ENCODE measurements around the gene LAP3. TPM values are rescaled to one million over a fixed set of nuclear protein-coding genes. Genes with fewer than 3 reads are reported as not detected.
"Not testable (repeated sequence)": the region's sequence is repeated elsewhere in the genome, so short reads cannot be mapped to it uniquely, and the experiment has no call there.

LAP3 gene
- total RNA-seq, 1 experiment from 2014 or later = 177 TPM

GRCh38 chr4:17561195-17561909 lies 15.6 kb upstream of the LAP3 start:
- DNase-seq (ENCODE audit: low spot score) = no peak

DNA sequence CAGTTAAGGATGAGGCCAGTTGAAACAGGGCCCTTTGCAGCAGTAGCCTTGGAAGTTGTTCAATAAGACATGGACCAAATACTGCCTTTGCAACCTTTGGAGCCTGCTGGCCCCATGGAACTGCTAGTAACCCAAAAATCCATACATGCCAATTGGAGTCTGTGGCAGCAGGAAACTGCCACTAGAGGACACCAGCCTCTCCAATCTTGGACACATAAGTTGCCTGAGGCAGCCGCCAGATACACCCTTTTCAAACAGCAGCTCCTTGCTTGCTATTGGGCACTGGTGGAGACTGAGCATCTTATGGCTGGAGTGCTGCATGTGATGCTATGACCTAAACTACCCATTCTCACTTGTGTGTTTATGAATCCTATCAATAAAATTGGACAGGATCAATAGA lies 14.8 kb upstream of the LAP3 start:
- no peak for DNase-seq (ENCODE audit: low spot score)

DNA sequence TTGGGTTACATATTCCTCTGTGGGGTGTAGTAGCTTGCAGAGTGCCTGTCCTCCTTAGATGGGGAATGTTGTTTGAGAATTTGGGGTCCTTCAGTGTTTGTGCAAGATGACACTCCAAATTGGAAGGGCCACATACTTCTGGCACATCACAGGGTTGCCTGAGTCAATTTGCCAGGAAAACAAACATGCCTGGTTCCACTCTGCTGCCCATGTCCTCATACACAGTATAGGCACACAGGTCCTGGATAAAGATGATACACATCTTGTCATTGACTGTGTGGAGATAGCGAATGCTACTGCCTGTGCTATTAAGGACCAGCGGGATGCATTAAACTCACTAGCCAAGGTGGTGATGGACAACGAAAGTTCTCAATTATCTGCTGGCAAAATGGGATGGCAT lies 11.2 kb upstream of the LAP3 start:
- DNase-seq (ENCODE audit: low spot score) = no peak

DNA sequence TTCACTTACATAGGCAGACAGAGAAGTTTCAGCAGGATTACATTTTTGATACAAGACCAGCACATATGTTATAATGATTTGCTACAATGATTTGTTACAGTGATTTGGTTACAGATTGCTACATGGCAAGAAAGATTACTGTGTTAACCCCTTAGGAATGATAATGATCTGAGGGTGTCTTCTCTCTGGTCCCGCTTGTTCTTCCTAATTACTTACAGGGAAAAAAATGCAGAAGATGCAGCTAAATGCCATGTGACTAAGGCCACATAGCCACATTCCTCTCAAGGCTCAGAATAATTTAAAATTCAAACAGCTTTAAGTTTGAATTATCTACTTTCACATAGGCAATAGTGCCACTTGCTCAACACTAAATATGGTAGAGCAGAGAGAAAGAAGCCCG lies 9.7 kb upstream of the LAP3 start:
- DNase-seq (ENCODE audit: low spot score) = no peak

DNA sequence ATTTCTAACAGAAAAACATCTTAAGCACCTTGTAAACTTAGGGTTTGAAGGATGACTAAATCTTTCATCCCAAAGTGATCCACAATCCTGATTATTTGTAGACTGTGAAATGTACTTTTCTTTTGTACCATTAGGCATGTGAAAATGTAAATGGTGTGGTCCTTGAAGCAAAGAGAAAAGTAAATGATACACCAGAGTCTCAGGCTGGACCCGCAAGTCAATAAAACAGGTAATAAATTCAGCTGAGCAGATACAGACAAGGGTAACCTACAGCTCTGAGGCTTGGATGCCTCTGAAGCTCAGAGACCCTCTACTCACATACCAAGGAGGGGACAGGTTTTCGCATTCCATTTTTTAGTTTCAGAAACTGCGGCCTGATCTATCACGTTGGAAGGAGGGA lies 2.8 kb upstream of the LAP3 start:
- no peak for DNase-seq (ENCODE audit: low spot score)

GRCh38 chr4:17575177-17575576 lies 1.8 kb upstream of the LAP3 start:
- DNase-seq (ENCODE audit: low spot score) = not testable (repeated sequence)

GRCh38 chr4:17577665-17578481 lies 875 bp downstream of the LAP3 start:
- no peak for DNase-seq (ENCODE audit: low spot score)

GRCh38 chr4:17578482-17578891 lies 1.5 kb downstream of the LAP3 start:
- DNase-seq (ENCODE audit: low spot score) = no peak

DNA sequence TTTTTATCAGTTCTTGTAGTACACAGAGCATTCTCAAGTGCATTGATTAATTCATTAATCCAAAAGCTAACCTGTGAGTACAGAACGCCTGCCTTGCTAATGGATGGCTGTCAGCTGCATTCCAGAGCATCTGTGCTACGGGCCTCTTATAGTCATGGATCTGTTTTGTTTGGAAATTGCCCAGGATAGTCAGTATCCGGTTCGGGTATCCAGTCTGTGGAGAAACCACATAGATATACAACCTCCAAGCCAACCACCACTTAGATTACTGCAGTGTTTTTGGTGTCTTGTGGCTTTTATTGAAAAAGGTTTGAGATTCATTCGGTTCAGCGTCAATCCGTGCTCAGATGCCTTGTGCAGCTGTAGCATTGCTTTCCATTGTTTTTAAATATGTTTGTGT lies 4.0 kb downstream of the LAP3 start:
- no peak for DNase-seq (ENCODE audit: low spot score)

GRCh38 chr4:17583276-17583675 lies 6.3 kb downstream of the LAP3 start:
- no peak for DNase-seq (ENCODE audit: low spot score)

DNA sequence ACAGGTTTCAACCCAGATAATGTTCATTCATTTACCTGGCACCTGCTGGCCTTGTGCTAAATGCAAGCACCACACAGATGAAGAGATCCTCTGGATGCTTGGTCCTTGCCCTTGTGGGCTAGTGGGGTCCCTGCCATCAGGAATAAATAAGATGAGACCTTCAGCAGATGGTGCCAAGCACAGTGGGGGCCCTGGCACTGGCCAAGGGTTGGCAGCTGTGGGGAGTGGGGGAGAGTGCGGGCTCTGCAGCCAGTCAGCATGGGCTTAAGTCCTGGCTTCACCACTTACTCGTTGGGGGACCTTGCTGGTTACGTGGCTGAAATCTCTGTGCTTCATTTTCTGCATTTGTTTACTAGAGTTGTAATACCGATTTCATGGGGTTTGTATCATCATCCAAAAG lies 6.9 kb downstream of the LAP3 start:
- no peak for DNase-seq (ENCODE audit: low spot score)

- no peak for DNase-seq (ENCODE audit: low spot score)
Observed at GRCh38 chr4:17584521-17585213, 7.7 kb downstream of the LAP3 start.

- DNase-seq (ENCODE audit: low spot score) = no peak
Observed at GRCh38 chr4:17587094-17587822, 10.3 kb downstream of the LAP3 start.

- no peak for DNase-seq (ENCODE audit: low spot score)
Observed at GRCh38 chr4:17589355-17589754, 12.4 kb downstream of the LAP3 start.

- no peak for DNase-seq (ENCODE audit: low spot score)
Observed at GRCh38 chr4:17595471-17596005, 18.5 kb downstream of the LAP3 start.

DNA sequence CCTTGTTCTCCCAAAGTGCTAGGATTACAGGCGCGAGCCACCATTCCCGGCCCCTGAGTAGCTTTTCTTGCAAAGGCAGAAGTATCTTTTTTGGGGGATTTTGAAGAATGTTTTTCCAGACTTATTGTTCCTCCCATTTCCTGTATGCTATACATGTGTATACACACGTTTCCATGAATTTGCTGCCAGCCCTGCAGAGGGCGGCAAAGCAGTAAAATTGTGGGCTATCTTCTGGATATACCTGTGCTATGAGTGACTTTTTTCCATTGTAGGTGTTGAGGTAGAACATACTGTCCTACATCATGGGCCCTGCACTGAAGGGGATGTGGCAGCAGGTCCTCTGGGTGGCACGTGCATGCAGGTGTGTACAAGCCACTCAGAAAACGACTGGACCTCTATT lies 20.5 kb downstream of the LAP3 start:
- no peak for DNase-seq (ENCODE audit: low spot score)

DNA sequence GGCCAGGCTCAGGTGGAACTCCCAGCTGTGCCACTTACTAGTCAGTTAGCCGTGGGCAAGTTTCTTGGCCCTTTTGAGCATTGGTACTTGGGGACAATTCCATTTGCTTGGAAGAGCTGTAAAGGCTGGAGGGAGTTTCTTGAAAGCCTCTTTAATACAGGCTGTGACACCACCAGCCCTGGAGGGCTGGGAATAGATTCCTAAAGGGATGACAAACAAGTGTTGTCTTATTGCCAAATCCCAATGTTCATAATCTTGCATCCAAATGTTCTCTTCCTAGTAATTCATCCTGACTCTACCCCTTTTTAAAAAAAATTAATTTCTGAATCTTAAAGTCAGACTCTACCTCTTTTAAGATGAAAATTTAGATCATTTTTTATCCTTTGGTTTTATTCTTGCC lies 22.8 kb downstream of the LAP3 start:
- no peak for DNase-seq (ENCODE audit: low spot score)

- no peak for DNase-seq (ENCODE audit: low spot score)
Observed at GRCh38 chr4:17605236-17605635, 28.2 kb downstream of the LAP3 start.

DNA sequence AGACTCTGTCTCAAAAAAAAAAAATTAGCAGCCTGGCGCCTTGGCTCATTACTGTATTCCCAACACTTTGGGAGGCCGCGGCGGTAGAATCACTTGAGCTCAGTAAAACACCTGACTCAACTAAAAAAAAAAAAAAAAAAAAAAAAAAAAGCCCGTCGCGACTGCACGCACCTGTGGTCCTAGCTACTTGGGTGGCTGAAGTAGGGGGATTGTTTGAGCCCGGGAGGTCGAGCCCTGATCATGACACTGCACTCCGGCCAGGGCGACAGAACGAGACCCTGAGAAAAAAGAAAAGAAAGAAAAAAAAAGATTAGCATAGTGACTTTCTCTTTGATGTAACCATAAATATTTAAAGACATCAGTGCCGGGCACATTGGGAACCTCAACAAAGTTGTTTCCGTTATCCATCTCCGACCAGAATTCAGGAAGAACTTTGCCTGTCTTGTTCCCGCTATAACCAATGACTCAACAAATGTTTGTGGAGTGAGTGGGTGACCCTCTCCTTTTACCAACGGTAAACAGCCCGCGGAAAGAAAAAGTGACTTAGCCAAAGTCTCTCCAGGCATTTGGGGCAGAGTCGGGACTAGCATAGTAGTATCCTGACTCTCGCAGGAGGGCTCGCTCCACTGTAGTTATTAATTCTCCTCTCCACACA lies 36.9 kb downstream of the LAP3 start:
- DNase-seq (ENCODE audit: low spot score) = peak; percentile 58

GRCh38 chr4:17614416-17615299 lies 37.7 kb downstream of the LAP3 start, which contains the start of gene MED28:
Gene MED28 (plus strand): TSS chr4:17614641. CDS start chr4:17614655, 14 bp downstream.
- peak; percentile 97 for DNase-seq (ENCODE audit: low spot score)
